GM12878 (cell line): ENCODE data around the gene TRIM32. TPM values are rescaled to one million over a fixed set of nuclear protein-coding genes. Genes with fewer than 3 reads are reported as not detected.

Experiments used
- BCLAF1 ChIP-seq: fragments of 450-650 bp; IDR thresholded peaks from 2 replicates; pipeline ENCODE4 v1.6.1; 2017; ENCODE audit warnings: antibody characterized with exemption, mild to moderate bottlenecking, moderate library complexity
- CREB1 ChIP-seq: IDR thresholded peaks from 2 replicates; pipeline ENCODE4 v1.6.1; 2012; ENCODE audit warnings: low read depth, mild to moderate bottlenecking, inconsistent platforms
- IKZF1 ChIP-seq: fragments of 450-650 bp; conservative IDR thresholded peaks from 2 replicates; pipeline ENCODE4 v1.6.1; 2017; ENCODE audit warnings: antibody characterized with exemption, mild to moderate bottlenecking
- NKRF ChIP-seq: fragments of 450-650 bp; conservative IDR thresholded peaks from 2 replicates; pipeline ENCODE4 v1.6.1; 2017; ENCODE audit warnings: mild to moderate bottlenecking, moderate library complexity
- PRDM15 ChIP-seq: fragments of 450-650 bp; formaldehyde crosslinking; IDR thresholded peaks from 2 replicates; pipeline ENCODE4 v1.4.0; 2020; ENCODE audit warnings: mild to moderate bottlenecking, moderate library complexity
- TCF3 ChIP-seq: IDR thresholded peaks from 2 replicates; pipeline ENCODE4 v1.6.1; 2012; ENCODE audit warnings: low read depth, mild to moderate bottlenecking, low read length, borderline replicate concordance; ENCODE audit not compliant: insufficient read depth
- YBX1 ChIP-seq: fragments of 450-650 bp; IDR thresholded peaks from 2 replicates; pipeline ENCODE4 v1.6.1; 2016; ENCODE audit warnings: antibody characterized with exemption
- ZSCAN29 ChIP-seq: fragments of 450-650 bp; IDR thresholded peaks from 2 replicates; pipeline ENCODE4 v1.6.1; 2017; ENCODE audit warnings: mild to moderate bottlenecking, moderate library complexity
- polyA plus RNA-seq, 11 experiments: library from polyadenylated mRNA; depleted of rRNA in 4 of 11; unstranded in 6 of 11; stranded (reverse) in 5 of 11; fragments of >200 nt; fragmentation: Nextera tagmentation in 4 of 11; fragmentation: Illumina TruSeq in 1 of 11; extraction: Ambion mirVana in 4 of 11; extraction: Trizol in 1 of 11; gene quantifications; 1 replicate in 1 of 11; 2 replicates in 10 of 11; pipeline versions ENCODE4 v1.2.1 to v1.2.3, GENCODE V29; 2011 to 2016; ENCODE audit warnings: inconsistent platforms in 2 of 11, missing spikeins in 2 of 11, low read depth in 1 of 11
- total RNA-seq, 4 experiments: library from RNA; depleted of rRNA in 3 of 4; stranded (reverse); fragments of >200 nt in 3 of 4; fragmentation: Illumina TruSeq in 1 of 4; extraction: Trizol in 1 of 4; gene quantifications; 2 replicates each; pipeline versions ENCODE4 v1.2.1 to v1.2.3, GENCODE V29; 2013 to 2021

TRIM32 gene
- total and polyA plus RNA-seq, 10 of the 15 experiments (the other 5 are each of a cell fraction or from before 2014, with no cell fraction given), result 7.1 to 23.8 (median 12.2) TPM

- TF ChIP-seq BCLAF1, result no peak
- TF ChIP-seq TCF3, result no peak
- TF ChIP-seq PRDM15 (CRISPR knock-in tag), result no peak
- no peak for TF ChIP-seq CREB1
- no peak for TF ChIP-seq IKZF1
- no peak for TF ChIP-seq ZSCAN29
- no peak for TF ChIP-seq YBX1
- TF ChIP-seq NKRF, result no peak
Observed at GRCh38 chr9:116733010-116733641, 46.0 kb downstream of the TRIM32 start (continued).
